Panc1 (cell line): ENCODE results near the gene PLEKHA7. TPM values are rescaled to one million over a fixed set of nuclear protein-coding genes. Genes with fewer than 3 reads are reported as not detected.

Source experiments
- ATAC-seq: fragments of 200-7000 bp; cut with Tn5 transposase; 2 replicates; pipeline ENCODE4 v1.9.1; 2020; ENCODE audit warnings: mild to moderate bottlenecking, moderate library complexity
- BruUV-seq: library from RNA; stranded (reverse); fragments of 400-500 nt; replicated peaks from 2 replicates; lab custom pipeline; 2021; lab: Mats Ljungman, UMichigan
- CTCF ChIA-PET: fragments of 300-600 bp; sonication (Branson Sonifier 250); formaldehyde crosslinking; loops from one replicate; lab custom pipeline; 2022; ENCODE audit warnings: antibody characterized with exemption; lab: Charles Lee
- POLR2A ChIA-PET: fragments of 300-600 bp; sonication (Branson Sonifier 250); formaldehyde crosslinking; loops from one replicate; lab custom pipeline; 2022; ENCODE audit warnings: antibody characterized with exemption; lab: Charles Lee
- DNase-seq: peaks from one replicate; pipeline ENCODE4 v3.0.0-alpha.2; 2010; ENCODE audit warnings: low read depth, low spot score
- H3K27ac ChIP-seq: 2 replicates; pipeline ENCODE4 v1.5.1; 2011; ENCODE audit warnings: mild to moderate bottlenecking, low read length, inconsistent platforms
- H3K27me3 ChIP-seq: fragments of 200-500 bp; sonication (Bioruptor generic); 2 replicates; pipeline ENCODE4 v1.6.0; 2014; ENCODE audit warnings: low read length, inconsistent platforms; ENCODE audit not compliant: control insufficient read depth, insufficient read depth
- H3K36me3 ChIP-seq: fragments of 200-500 bp; sonication (Bioruptor generic); 2 replicates; pipeline ENCODE4 v1.5.1; 2014; ENCODE audit warnings: inconsistent platforms, mild to moderate bottlenecking, low read length, moderate library complexity; ENCODE audit not compliant: control insufficient read depth, insufficient read depth
- H3K4me1 ChIP-seq: 2 replicates; pipeline ENCODE4 v1.5.1; 2011; ENCODE audit warnings: inconsistent platforms, mild to moderate bottlenecking, low read length, moderate library complexity; ENCODE audit not compliant: control insufficient read depth, insufficient read depth
- H3K4me3 ChIP-seq, 2 experiments: 2 replicates each; pipeline ENCODE4 v1.5.1; 2011 to 2012; ENCODE audit warnings: low read depth in 2 of 2, low read length in 2 of 2, mild to moderate bottlenecking in 2 of 2, inconsistent platforms in 1 of 2, moderate library complexity in 1 of 2
- H3K9me3 ChIP-seq: fragments of 200-500 bp; sonication (Bioruptor generic); 2 replicates; pipeline ENCODE4 v1.5.1; 2014; ENCODE audit warnings: low read depth, mild to moderate bottlenecking, inconsistent platforms, low read length, moderate library complexity; ENCODE audit not compliant: control insufficient read depth, insufficient read depth
- POLR2AphosphoS5 ChIP-seq: IDR thresholded peaks from 2 replicates; pipeline ENCODE4 v1.6.1; 2012; ENCODE audit warnings: mild to moderate bottlenecking, low read depth, low read length, moderate library complexity
- SIN3A ChIP-seq: IDR thresholded peaks from 2 replicates; pipeline ENCODE4 v1.6.1; 2012; ENCODE audit warnings: low read depth, mild to moderate bottlenecking, low read length, moderate library complexity, borderline replicate concordance; ENCODE audit not compliant: insufficient read depth
- TCF7L2 ChIP-seq: IDR thresholded peaks from 2 replicates; pipeline ENCODE4 v1.6.1; 2011; ENCODE audit warnings: mild to moderate bottlenecking, low read depth, low read length, inconsistent platforms
- in situ Hi-C: cut with HindIII; loops from 2 replicates; pipeline ENCODE4 v1.10.0; 2016; ENCODE audit warnings: low sequenced_read_pairs, low pct_unique_long_range_greater_than_20kb
- intact Hi-C: fragments of 100-400 bp; cut with micrococcal nuclease; formaldehyde crosslinking; loops from one replicate; pipeline ENCODE4 v1.10.0; 2022; ENCODE audit not compliant: unreplicated experiment
- total RNA-seq: library from RNA; stranded (reverse); gene quantifications from one replicate; pipeline ENCODE4 v1.2.1, GENCODE V29; 2021; ENCODE audit not compliant: unreplicated experiment
- TF ChIP-seq, protein P1 (sequence below), 2 experiments: IDR thresholded peaks; 2 replicates each; pipeline ENCODE4 v1.6.1; 2011 to 2012; ENCODE audit warnings: low read depth in 2 of 2, control low read depth in 1 of 2, low read length in 1 of 2, mild to moderate bottlenecking in 1 of 2, moderate library complexity in 1 of 2; ENCODE audit not compliant: insufficient read depth in 1 of 2
- TF ChIP-seq, protein P2 (sequence below): fragments of 450-650 bp; IDR thresholded peaks from 2 replicates; pipeline ENCODE4 v1.5.1; 2017; ENCODE audit warnings: mild to moderate bottlenecking

PLEKHA7 gene
- total RNA-seq, 1 experiment from 2014 or later = 11.6 TPM

DNA sequence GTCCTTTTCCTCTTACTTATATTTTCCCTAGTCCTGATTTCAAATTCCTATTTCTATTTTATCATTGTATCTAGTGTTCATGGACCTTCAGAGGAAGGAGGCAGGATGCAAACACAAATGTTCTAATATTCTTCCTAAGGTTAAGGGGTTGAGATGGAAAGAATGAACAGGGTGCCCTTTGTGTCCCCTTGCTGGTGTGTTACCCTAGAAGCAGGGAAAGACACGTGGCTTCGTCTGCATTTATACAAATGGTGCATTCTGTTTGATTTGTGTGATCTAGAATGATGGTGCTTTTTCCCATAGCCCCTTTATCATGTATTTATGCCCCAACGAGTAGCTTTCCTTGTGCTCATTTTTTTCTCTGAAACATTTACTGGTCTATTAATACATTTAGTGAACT is 76.2 kb downstream of the PLEKHA7 start:
- no peak for DNase-seq
- ChIA-PET POLR2A (no interaction called here), CTCF (no interaction called here)

DNA sequence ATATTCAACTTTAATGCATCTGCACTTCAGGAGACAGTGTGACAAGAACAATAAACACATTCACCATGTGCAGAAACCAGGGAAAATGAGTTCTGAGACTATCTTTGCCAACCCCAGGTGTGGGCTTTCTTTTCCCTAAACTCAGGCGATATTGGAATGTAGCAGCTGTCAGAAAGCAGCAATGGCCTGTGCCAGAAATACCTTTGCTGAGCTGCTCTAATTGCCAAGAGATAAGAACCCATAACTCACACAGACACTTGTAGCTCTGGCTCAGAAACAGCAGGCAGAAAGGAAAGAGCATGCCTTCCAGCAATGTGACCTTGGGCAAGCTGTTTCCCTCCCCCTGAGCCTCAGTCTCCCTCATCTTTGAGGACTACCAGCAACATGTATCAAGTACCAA is 77.6 kb downstream of the PLEKHA7 start:
- POLR2A ChIA-PET = no interaction called here
- Histone ChIP-seq H3K27ac (no peak overlapping the region), H3K9me3 (no peaks in the 10 kb centered on the region), H3K27me3 (no peaks in the 10 kb centered on the region), H3K4me1 (no peaks in the 10 kb centered on the region), H3K4me3 (no peak overlapping the region), H3K36me3 (no peaks in the 10 kb centered on the region)
- intact Hi-C loops (no loop called here), in situ Hi-C loops (no loop called here)
- no TSS peak for BruUV-seq
- ATAC-seq = no peak
- TF ChIP-seq, protein P1, sequence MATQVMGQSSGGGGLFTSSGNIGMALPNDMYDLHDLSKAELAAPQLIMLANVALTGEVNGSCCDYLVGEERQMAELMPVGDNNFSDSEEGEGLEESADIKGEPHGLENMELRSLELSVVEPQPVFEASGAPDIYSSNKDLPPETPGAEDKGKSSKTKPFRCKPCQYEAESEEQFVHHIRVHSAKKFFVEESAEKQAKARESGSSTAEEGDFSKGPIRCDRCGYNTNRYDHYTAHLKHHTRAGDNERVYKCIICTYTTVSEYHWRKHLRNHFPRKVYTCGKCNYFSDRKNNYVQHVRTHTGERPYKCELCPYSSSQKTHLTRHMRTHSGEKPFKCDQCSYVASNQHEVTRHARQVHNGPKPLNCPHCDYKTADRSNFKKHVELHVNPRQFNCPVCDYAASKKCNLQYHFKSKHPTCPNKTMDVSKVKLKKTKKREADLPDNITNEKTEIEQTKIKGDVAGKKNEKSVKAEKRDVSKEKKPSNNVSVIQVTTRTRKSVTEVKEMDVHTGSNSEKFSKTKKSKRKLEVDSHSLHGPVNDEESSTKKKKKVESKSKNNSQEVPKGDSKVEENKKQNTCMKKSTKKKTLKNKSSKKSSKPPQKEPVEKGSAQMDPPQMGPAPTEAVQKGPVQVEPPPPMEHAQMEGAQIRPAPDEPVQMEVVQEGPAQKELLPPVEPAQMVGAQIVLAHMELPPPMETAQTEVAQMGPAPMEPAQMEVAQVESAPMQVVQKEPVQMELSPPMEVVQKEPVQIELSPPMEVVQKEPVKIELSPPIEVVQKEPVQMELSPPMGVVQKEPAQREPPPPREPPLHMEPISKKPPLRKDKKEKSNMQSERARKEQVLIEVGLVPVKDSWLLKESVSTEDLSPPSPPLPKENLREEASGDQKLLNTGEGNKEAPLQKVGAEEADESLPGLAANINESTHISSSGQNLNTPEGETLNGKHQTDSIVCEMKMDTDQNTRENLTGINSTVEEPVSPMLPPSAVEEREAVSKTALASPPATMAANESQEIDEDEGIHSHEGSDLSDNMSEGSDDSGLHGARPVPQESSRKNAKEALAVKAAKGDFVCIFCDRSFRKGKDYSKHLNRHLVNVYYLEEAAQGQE (IDR thresholded peaks at IDR 0.05; ENCODE audit: insufficient read depth in 1 of 2, low read depth in 2 of 2, low read length in 1 of 2) = no peak
- TF ChIP-seq TCF7L2 (no peak), POLR2AphosphoS5 (no peak), SIN3A (no peak)
- TF ChIP-seq, protein P2, sequence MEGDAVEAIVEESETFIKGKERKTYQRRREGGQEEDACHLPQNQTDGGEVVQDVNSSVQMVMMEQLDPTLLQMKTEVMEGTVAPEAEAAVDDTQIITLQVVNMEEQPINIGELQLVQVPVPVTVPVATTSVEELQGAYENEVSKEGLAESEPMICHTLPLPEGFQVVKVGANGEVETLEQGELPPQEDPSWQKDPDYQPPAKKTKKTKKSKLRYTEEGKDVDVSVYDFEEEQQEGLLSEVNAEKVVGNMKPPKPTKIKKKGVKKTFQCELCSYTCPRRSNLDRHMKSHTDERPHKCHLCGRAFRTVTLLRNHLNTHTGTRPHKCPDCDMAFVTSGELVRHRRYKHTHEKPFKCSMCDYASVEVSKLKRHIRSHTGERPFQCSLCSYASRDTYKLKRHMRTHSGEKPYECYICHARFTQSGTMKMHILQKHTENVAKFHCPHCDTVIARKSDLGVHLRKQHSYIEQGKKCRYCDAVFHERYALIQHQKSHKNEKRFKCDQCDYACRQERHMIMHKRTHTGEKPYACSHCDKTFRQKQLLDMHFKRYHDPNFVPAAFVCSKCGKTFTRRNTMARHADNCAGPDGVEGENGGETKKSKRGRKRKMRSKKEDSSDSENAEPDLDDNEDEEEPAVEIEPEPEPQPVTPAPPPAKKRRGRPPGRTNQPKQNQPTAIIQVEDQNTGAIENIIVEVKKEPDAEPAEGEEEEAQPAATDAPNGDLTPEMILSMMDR = no peak
- DNase-seq = no peak
- CTCF ChIA-PET = interaction anchor here (1.2 kb wide), 1 partner anchor 126 kb away, joined by 7 read pairs; no protein-coding TSS in a partner anchor

More for the DNA sequence above, 76.2 kb downstream of the PLEKHA7 start:
- Histone ChIP-seq H3K4me3 (no peak overlapping the region), H3K27ac (no peak overlapping the region), H3K9me3 (no peaks in the 10 kb centered on the region), H3K27me3 (no peaks in the 10 kb centered on the region), H3K4me1 (no peaks in the 10 kb centered on the region), H3K36me3 (no peaks in the 10 kb centered on the region)
- TF ChIP-seq, protein P2 = no peak
- TF ChIP-seq POLR2AphosphoS5 = no peak
- TF ChIP-seq, protein P1 (IDR thresholded peaks at IDR 0.05; ENCODE audit: insufficient read depth in 1 of 2, low read depth in 2 of 2, low read length in 1 of 2) = no peak
- TF ChIP-seq TCF7L2 = no peak
- TF ChIP-seq SIN3A = no peak
- no TSS peak for BruUV-seq
- intact Hi-C loops (no loop called here), in situ Hi-C loops (no loop called here)
- no peak for ATAC-seq
